Panc1 (cell line): ENCODE results near the gene SLC25A10.

Source experiments
- CTCF ChIP-seq: fragments of 450-650 bp; IDR thresholded peaks from 2 replicates; pipeline ENCODE4 v1.5.1; 2017; ENCODE audit warnings: mild to moderate bottlenecking
- TCF7L2 ChIP-seq: IDR thresholded peaks from 2 replicates; pipeline ENCODE4 v1.6.1; 2011; ENCODE audit warnings: mild to moderate bottlenecking, low read depth, low read length, inconsistent platforms

GRCh38 chr17:81716674-81716996 is 4.6 kb downstream of the SLC25A10 start:
- no peak for TF ChIP-seq CTCF
- no peak for TF ChIP-seq TCF7L2
